HL-60 (cell line): ENCODE measurements around the gene SOWAHA.

ENCODE experiments used
- DNase-seq, 2 experiments: peaks; one replicate each; pipeline ENCODE4 v3.0.0-alpha.2; 2010 to 2020; ENCODE audit warnings: low read depth in 1 of 2, low spot score in 1 of 2
- H3K27ac ChIP-seq: fragments of 250-450 bp; sonication (Bioruptor Pico); replicated peaks from 2 replicates; pipeline ENCODE4 v1.5.1; 2020; ENCODE audit warnings: mild to moderate bottlenecking, moderate library complexity
- H3K27me3 ChIP-seq: fragments of 250-450 bp; sonication (Bioruptor Pico); 2 replicates; pipeline ENCODE4 v1.5.1; 2021; ENCODE audit warnings: mild to moderate bottlenecking, moderate library complexity; ENCODE audit not compliant: insufficient read depth, poor library complexity, severe bottlenecking
- H3K4me3 ChIP-seq: replicated peaks from 2 replicates; pipeline ENCODE4 v1.5.1; 2011; ENCODE audit warnings: mild to moderate bottlenecking, control low read depth, low read length; ENCODE audit not compliant: insufficient read depth
- CTCF ChIP-seq: IDR thresholded peaks from one replicate; pipeline ENCODE4 v1.5.1; 2011; ENCODE audit warnings: low read length, control low read depth, inconsistent platforms; ENCODE audit not compliant: insufficient read depth
- GABPA ChIP-seq: IDR thresholded peaks from 2 replicates; pipeline ENCODE4 v1.6.1; 2012; ENCODE audit warnings: low read depth
- POLR2AphosphoS5 ChIP-seq: IDR thresholded peaks from 2 replicates; pipeline ENCODE4 v1.6.1; 2012; ENCODE audit warnings: low read depth
- REST ChIP-seq: IDR thresholded peaks from 2 replicates; pipeline ENCODE4 v1.6.1; 2012; ENCODE audit warnings: low read depth; ENCODE audit not compliant: insufficient replicate concordance
- SPI1 ChIP-seq: IDR thresholded peaks from 2 replicates; pipeline ENCODE4 v1.6.1; 2012; ENCODE audit warnings: low read depth, mild to moderate bottlenecking, borderline replicate concordance

The SOWAHA gene

GRCh38 chr5:132771503-132771998 lies 41.6 kb upstream of the SOWAHA start:
- Histone ChIP-seq H3K27me3 (no peaks in the 10 kb centered on the region), H3K27ac (no peak overlapping the region), H3K4me3 (no peak overlapping the region)
- TF ChIP-seq GABPA (no peak), CTCF (no peak), SPI1 (no peak), POLR2AphosphoS5 (no peak), REST (no peak)
- DNase-seq, result no peak

- DNase-seq, result no peak
- Histone ChIP-seq H3K4me3 (no peak overlapping the region), H3K27me3 (no peaks in the 10 kb centered on the region), H3K27ac (no peak overlapping the region)
- no peak for TF ChIP-seq SPI1
- no peak for TF ChIP-seq REST
- no peak for TF ChIP-seq POLR2AphosphoS5
- TF ChIP-seq GABPA, result no peak
- TF ChIP-seq CTCF, result no peak
Measured at GRCh38 chr5:132772291-132773070, 40.6 kb upstream of the SOWAHA start.

- Histone ChIP-seq H3K27ac (no peak overlapping the region), H3K4me3 (no peak overlapping the region), H3K27me3 (no peaks in the 10 kb centered on the region)
- TF ChIP-seq REST (no peak), SPI1 (no peak), GABPA (no peak), CTCF (no peak), POLR2AphosphoS5 (no peak)
- DNase-seq, result no peak
Measured at GRCh38 chr5:132773114-132773513, 40.0 kb upstream of the SOWAHA start.
